DMS 273 treated with DMSO at 0.1 percent for 48 hours (cell line): ENCODE measurements around the gene ABCA9.
"Not testable (repeated sequence)": the region's sequence is repeated elsewhere in the genome, so short reads cannot be mapped to it uniquely, and the experiment has no call there.

ENCODE experiments used
- DNase-seq: peaks from one replicate; lab custom pipeline; 2025; lab: John Stamatoyannopoulos, UW

The ABCA9 gene

GRCh38 chr17:68950725-68951124 lies 110.0 kb downstream of the ABCA9 start:
- no peak for DNase-seq

GRCh38 chr17:68947868-68948267 lies 112.9 kb downstream of the ABCA9 start:
- not testable (repeated sequence) for DNase-seq

- DNase-seq, result no peak
Measured at GRCh38 chr17:68944435-68945035, 116.2 kb downstream of the ABCA9 start.

- not testable (repeated sequence) for DNase-seq
Measured at GRCh38 chr17:68943812-68944182, 116.9 kb downstream of the ABCA9 start.

- no peak for DNase-seq
Measured at GRCh38 chr17:68943123-68943811, 117.5 kb downstream of the ABCA9 start.

GRCh38 chr17:68942389-68942788 lies 118.3 kb downstream of the ABCA9 start:
- no peak for DNase-seq

- no peak for DNase-seq
Measured at GRCh38 chr17:68941761-68942160, 119.0 kb downstream of the ABCA9 start.

GRCh38 chr17:68939195-68939594 lies 121.5 kb downstream of the ABCA9 start:
- no peak for DNase-seq

GRCh38 chr17:68937890-68938514 lies 122.7 kb downstream of the ABCA9 start:
- DNase-seq, result no peak

GRCh38 chr17:68927516-68927915 lies 133.2 kb downstream of the ABCA9 start:
- no peak for DNase-seq

- no peak for DNase-seq
Measured at GRCh38 chr17:68924793-68925720, 135.7 kb downstream of the ABCA9 start.
